C4-2B (cell line): ENCODE data around the gene EIF3F.

Experiments
- ZFX ChIP-seq: fragments of 450-650 bp; IDR thresholded peaks from 2 replicates; pipeline ENCODE4 v1.6.1; 2017
- TF ChIP-seq, protein P1 (sequence below): fragments of 450-650 bp; conservative IDR thresholded peaks from 2 replicates; pipeline ENCODE4 v1.5.1; 2017; ENCODE audit warnings: mild to moderate bottlenecking

DNA sequence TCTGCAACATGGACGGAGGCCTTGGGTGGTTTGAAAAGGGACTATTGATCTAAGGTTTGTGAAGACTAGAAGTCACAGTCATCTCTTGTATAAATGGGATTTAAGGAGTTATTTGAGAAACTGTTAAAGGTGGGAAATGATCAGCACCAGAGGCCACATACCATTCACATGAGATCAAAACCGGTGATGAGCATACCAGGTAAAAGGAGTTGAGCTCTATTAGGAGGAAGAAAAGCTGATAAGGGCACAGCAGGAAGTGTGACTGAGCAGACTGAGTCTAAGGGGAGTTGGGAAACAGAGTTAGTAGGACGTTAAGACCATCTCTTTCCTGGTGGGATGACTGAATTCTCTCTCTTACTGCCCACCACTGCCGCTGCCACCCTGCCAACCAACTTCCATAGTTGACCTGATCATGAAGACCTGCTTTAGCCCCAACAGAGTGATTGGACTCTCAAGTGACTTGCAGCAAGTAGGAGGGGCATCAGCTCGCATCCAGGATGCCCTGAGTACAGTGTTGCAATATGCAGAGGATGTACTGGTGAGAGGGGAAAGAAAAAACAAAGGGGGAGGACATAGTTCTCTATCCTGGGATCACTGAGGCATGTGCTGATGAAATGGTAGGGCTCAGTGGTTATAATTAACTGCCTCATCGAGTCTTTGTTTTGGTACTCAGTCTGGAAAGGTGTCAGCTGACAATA, 7.6 kb downstream of the EIF3F start:
- TF ChIP-seq, protein P1, sequence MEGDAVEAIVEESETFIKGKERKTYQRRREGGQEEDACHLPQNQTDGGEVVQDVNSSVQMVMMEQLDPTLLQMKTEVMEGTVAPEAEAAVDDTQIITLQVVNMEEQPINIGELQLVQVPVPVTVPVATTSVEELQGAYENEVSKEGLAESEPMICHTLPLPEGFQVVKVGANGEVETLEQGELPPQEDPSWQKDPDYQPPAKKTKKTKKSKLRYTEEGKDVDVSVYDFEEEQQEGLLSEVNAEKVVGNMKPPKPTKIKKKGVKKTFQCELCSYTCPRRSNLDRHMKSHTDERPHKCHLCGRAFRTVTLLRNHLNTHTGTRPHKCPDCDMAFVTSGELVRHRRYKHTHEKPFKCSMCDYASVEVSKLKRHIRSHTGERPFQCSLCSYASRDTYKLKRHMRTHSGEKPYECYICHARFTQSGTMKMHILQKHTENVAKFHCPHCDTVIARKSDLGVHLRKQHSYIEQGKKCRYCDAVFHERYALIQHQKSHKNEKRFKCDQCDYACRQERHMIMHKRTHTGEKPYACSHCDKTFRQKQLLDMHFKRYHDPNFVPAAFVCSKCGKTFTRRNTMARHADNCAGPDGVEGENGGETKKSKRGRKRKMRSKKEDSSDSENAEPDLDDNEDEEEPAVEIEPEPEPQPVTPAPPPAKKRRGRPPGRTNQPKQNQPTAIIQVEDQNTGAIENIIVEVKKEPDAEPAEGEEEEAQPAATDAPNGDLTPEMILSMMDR = no peak
- TF ChIP-seq ZFX = no peak
